ENCODE data around the gene FGF14.

The FGF14 gene

GRCh38 chr13:101751488-101751887, 650.4 kb downstream of the FGF14 start:
- DNase-seq: peak; percentile 89

- DNase-seq: no peak
These were observed 652.3 kb downstream of the FGF14 start for GRCh38 chr13:101749584-101749983.

- DNase-seq: no peak
These were observed 654.8 kb downstream of the FGF14 start for GRCh38 chr13:101747039-101747438.

- DNase-seq: no peak
These were observed 655.3 kb downstream of the FGF14 start for GRCh38 chr13:101746513-101746912.

GRCh38 chr13:101739382-101740178, 662.3 kb downstream of the FGF14 start:
- DNase-seq: no peak

- no peak for DNase-seq
These were observed 663.5 kb downstream of the FGF14 start for GRCh38 chr13:101738336-101738735.

GRCh38 chr13:101736566-101736965, 665.3 kb downstream of the FGF14 start:
- DNase-seq: peak; percentile 44

- peak; percentile 15 for DNase-seq
These were observed 671.3 kb downstream of the FGF14 start for GRCh38 chr13:101730420-101731000.

GRCh38 chr13:101728615-101729014, 673.2 kb downstream of the FGF14 start:
- no peak for DNase-seq

GRCh38 chr13:101728021-101728420, 673.8 kb downstream of the FGF14 start:
- peak; percentile 16 for DNase-seq

- no peak for DNase-seq
These were observed 674.7 kb downstream of the FGF14 start for GRCh38 chr13:101727118-101727517.

GRCh38 chr13:101726681-101727080, 675.2 kb downstream of the FGF14 start:
- no peak for DNase-seq

- no peak for DNase-seq
These were observed 683.4 kb downstream of the FGF14 start for GRCh38 chr13:101718496-101718895.

- DNase-seq: no peak
These were observed 684.5 kb downstream of the FGF14 start for GRCh38 chr13:101717353-101717752.

- DNase-seq: peak; percentile 63
These were observed 687.7 kb downstream of the FGF14 start for GRCh38 chr13:101714195-101714594.

GRCh38 chr13:101712026-101712348, 689.9 kb downstream of the FGF14 start:
- no peak for DNase-seq

GRCh38 chr13:101711307-101712025, 690.4 kb downstream of the FGF14 start:
- no peak for DNase-seq

- DNase-seq: peak; percentile 55
These were observed 691.9 kb downstream of the FGF14 start for GRCh38 chr13:101709952-101710351.

- no peak for DNase-seq
These were observed 693.7 kb downstream of the FGF14 start for GRCh38 chr13:101708115-101708514.

- no peak for DNase-seq
These were observed 694.2 kb downstream of the FGF14 start for GRCh38 chr13:101707659-101708058.

- no peak for DNase-seq
These were observed 695.2 kb downstream of the FGF14 start for GRCh38 chr13:101706651-101707050.

- DNase-seq: no peak
These were observed 698.0 kb downstream of the FGF14 start for GRCh38 chr13:101703838-101704237.

GRCh38 chr13:101703081-101703480, 698.8 kb downstream of the FGF14 start:
- no peak for DNase-seq

- DNase-seq: no peak
These were observed 701.2 kb downstream of the FGF14 start for GRCh38 chr13:101700598-101700997.
